Measurements from ENCODE around the gene METRN. TPM values are rescaled to one million over a fixed set of nuclear protein-coding genes. Genes with fewer than 3 reads are reported as not detected.

METRN gene
- total and polyA plus RNA-seq, 12 donors: 1.3 to 189 (median 75.6) TPM

DNA sequence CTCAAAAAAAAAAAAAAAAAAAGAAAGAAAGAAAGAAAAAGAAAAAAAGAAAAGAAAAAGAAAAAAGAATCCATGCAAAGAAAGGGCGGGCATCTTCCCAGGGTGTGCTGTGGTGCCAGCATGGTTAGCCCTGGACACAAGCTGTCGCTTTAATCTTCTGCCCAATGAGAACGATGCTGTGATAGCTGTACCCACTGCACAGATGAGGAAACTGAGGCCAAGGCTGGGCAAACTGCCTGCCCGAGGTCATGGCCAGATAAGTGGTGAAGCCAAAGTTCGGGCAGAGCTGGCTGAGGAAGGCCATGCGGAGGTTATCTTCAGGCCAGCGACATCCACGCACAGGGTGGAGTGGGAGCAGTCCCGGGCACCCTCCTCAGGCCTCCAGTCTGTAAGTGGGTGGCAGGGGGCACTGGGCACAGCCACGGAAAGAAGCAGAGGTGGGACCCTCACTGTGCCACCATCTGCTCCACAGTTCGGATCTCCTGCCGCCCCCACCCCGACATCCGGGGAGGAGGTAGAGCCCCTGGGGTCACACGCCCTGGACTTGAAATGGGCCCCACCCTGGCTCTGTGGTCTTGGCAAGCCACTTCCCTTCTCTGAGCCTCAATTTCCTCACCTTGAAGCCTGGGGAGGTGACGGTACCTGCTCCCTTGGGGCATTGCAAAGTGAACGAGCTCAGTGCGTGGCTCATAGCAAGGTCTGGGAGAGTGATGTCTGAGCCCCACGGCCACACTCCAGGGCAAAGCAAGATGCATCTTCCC, 15.8 kb upstream of the METRN start:
- Histone ChIP-seq H3K27ac (no peak overlapping the region), H3K4me1 (replicated peaks in 1 of 2) (peaks cover 4 to 14% of the 10 kb centered on the region in 2 donors), H3K27me3 (peaks cover 61% of the 10 kb centered on the region), H3K9me3 (replicated peaks in 1 of 3) (no peaks in the 10 kb centered on the region), H3K36me3 (replicated peaks in 1 of 2) (no peaks in the 10 kb centered on the region), H3K4me3 (no peak overlapping the region)
- TF ChIP-seq POLR2A (IDR thresholded peaks at IDR 0.05): no peak
- TF ChIP-seq, protein P1, sequence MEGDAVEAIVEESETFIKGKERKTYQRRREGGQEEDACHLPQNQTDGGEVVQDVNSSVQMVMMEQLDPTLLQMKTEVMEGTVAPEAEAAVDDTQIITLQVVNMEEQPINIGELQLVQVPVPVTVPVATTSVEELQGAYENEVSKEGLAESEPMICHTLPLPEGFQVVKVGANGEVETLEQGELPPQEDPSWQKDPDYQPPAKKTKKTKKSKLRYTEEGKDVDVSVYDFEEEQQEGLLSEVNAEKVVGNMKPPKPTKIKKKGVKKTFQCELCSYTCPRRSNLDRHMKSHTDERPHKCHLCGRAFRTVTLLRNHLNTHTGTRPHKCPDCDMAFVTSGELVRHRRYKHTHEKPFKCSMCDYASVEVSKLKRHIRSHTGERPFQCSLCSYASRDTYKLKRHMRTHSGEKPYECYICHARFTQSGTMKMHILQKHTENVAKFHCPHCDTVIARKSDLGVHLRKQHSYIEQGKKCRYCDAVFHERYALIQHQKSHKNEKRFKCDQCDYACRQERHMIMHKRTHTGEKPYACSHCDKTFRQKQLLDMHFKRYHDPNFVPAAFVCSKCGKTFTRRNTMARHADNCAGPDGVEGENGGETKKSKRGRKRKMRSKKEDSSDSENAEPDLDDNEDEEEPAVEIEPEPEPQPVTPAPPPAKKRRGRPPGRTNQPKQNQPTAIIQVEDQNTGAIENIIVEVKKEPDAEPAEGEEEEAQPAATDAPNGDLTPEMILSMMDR (IDR thresholded peaks at IDR 0.05): no peak
- WGBS, 4 donors: 58 to 72% (median 67%) methylated on average over 13 to 19 of the region's 19 CpGs
- intact Hi-C loops (cut with DNase I): no loop called here
- DNase-seq: no peak

DNA sequence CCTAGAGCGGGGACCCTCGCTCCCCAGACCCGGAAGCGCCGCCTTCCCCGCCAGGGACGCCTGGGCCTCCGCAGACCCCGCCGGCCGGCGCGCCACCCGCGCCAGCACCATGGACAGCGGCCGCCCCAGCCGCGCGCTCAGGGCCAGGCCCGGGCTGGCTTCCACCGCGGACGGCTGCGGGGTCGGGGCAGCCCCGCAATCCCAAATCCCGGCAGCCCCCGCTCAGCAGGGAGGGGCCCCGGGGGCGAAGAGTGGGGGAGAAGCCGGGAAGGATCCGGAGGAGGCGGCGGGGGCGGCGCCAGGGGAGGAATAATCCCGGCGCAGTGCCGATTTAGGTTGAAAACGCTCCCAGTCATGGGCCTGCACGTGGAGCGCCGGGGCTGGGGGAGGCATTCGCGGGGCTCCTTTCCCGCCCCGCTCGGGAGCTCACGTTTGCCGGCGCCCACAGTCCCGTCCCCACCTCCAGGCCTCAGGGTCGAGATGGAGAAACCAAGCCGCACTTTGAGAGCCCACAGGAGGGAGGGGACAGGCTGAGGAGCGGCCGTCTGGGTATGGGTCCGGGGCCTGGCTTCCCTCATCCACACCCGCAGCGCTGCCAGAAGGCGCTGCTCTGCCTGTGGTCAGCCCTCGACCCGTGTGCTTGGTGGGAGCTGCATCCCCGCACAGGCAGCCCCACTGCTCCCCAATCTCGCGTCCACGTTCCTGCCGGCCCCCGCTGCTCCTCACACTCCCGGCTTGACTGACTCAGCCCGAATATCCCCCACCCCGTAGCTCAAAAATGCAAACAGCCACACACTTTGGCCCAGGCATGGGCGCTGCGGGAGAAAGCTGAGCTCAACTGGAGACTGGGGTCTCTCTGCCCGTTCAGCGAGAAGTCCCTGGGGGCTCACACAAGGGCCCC, 14.0 kb upstream of the METRN start:
- H3K27me3 ChIP-seq: peaks cover 65% of the 10 kb centered on the region
- H3K27ac ChIP-seq: no peak overlapping the region
- TF ChIP-seq, protein P1 (IDR thresholded peaks at IDR 0.05): no peak
- no peak for TF ChIP-seq POLR2A (IDR thresholded peaks at IDR 0.05)
- DNase-seq: peak in 1 of 7 donors; percentile 28
- 0 to 5% (median 2%) methylated on average over 4 to 76 of the region's 76 CpGs for WGBS, 4 donors
- no peaks in the 10 kb centered on the region for H3K36me3 ChIP-seq (replicated peaks in 1 of 2)
- no peak overlapping the region for H3K4me3 ChIP-seq
- H3K4me1 ChIP-seq (replicated peaks in 1 of 2): peaks cover 4 to 8% of the 10 kb centered on the region in 2 donors
- no peaks in the 10 kb centered on the region for H3K9me3 ChIP-seq (replicated peaks in 1 of 3)
- intact Hi-C loops (cut with DNase I): no loop called here

DNA sequence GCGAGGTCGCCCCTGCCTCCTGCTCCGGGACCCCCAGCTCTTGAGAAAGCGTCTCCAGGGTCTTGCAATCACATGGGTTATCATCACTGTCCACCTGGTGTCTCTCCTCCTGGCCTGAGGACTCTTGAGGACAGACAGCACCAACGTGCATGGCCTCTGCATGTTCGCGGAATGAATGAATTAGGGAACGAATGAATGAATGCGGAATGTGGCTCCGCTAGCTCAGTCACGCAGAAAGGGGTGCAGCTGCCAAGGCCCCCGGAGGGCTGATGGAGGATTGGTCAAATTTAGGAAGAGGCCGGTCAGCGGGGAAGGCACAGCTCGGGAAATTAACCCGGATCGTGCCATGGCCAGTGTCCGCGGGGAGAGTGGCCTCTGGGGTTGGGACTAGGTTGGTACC, 12.6 kb upstream of the METRN start:
- no peak for DNase-seq
- Histone ChIP-seq H3K4me1 (replicated peaks in 1 of 2) (peaks cover 4 to 8% of the 10 kb centered on the region in 2 donors), H3K9me3 (replicated peaks in 1 of 3) (no peaks in the 10 kb centered on the region), H3K36me3 (replicated peaks in 1 of 2) (no peaks in the 10 kb centered on the region), H3K27me3 (peaks cover 67% of the 10 kb centered on the region), H3K4me3 (no peak overlapping the region), H3K27ac (no peak overlapping the region)
- TF ChIP-seq POLR2A (IDR thresholded peaks at IDR 0.05): no peak
- intact Hi-C loops (cut with DNase I): no loop called here
- 74 to 85% (median 78%) methylated on average over 15 to 19 of the region's 19 CpGs for WGBS, 4 donors

DNA sequence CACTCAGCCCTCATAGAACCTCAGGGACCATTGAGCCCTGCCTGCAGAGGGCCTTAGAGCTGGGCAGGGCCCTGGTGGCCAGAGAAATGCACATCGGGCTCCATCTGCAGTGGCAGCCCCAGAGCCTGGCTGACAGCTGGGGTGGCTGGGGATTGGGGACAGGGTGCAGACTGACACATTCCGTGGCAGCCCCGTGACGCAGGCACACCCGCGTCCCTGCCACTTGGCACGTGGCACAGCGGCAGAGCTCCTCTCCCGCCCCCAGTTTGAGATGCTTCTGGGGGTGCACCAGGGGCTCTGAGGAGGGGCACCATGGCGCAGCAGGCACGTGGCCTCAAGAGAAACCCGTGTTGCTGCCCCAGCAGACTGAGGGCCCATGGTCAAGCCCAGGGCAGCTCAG, 11.5 kb upstream of the METRN start:
- Histone ChIP-seq H3K9me3 (replicated peaks in 1 of 3) (no peaks in the 10 kb centered on the region), H3K36me3 (replicated peaks in 1 of 2) (no peaks in the 10 kb centered on the region), H3K27me3 (peaks cover 66% of the 10 kb centered on the region), H3K27ac (no peak overlapping the region), H3K4me3 (no peak overlapping the region), H3K4me1 (replicated peaks in 1 of 2) (peaks cover 4 to 8% of the 10 kb centered on the region in 2 donors)
- intact Hi-C loops (cut with DNase I): no loop called here
- DNase-seq: no peak
- TF ChIP-seq, protein P1 (IDR thresholded peaks at IDR 0.05): no peak
- TF ChIP-seq POLR2A (IDR thresholded peaks at IDR 0.05): no peak
- WGBS, 4 donors: 63 to 78% (median 73%) methylated on average over 2 to 12 of the region's 12 CpGs

Data from adrenal gland (tissue), 12 donors.